ENCODE measurements around the gene SMIM22. TPM values are rescaled to one million over a fixed set of nuclear protein-coding genes. Genes with fewer than 3 reads are reported as not detected.

SMIM22 gene
- not detected in 5 replicates for total RNA-seq (2022; extraction: Qiagen RNA extraction)

GRCh38 chr16:4795181-4795827, at the start of gene SMIM22:
SMIM22 (plus strand) TSS chr16:4795369; CDS start chr16:4795735, 366 bp downstream.

GRCh38 chr16:4766875-4767628, 28.1 kb upstream of the SMIM22 start, which contains the start of gene ZNF500:
ZNF500 (minus strand) TSS chr16:4767162; CDS start chr16:4765978, 1,184 bp downstream.

GRCh38 chr16:4787627-4788482, 7.3 kb upstream of the SMIM22 start, which contains the start of gene SEPTIN12:
SEPTIN12 (minus strand) TSS chr16:4788345; CDS start chr16:4787645, 700 bp downstream.

GRCh38 chr16:4801962-4802658, 6.9 kb downstream of the SMIM22 start, which contains the start of gene ROGDI:
ROGDI (minus strand) TSS chr16:4802633; CDS start chr16:4802571, 62 bp downstream.

Other genes starting within 250 kb of the SMIM22 start
- 0.02 to 0.06 TPM (median 0.04 TPM) in 5 replicates for gene C16orf96, start 239.0 kb upstream of the SMIM22 start, total RNA-seq (2022; extraction: Qiagen RNA extraction)
- gene UBALD1, start 180.5 kb upstream of the SMIM22 start, total RNA-seq (2022; extraction: Qiagen RNA extraction) = 37.2 to 67.4 TPM (median 63.7 TPM) in 5 replicates
- gene MGRN1, start 170.5 kb upstream of the SMIM22 start, total RNA-seq (2022; extraction: Qiagen RNA extraction) = 38.6 to 45.5 TPM (median 45.1 TPM) in 5 replicates
- gene NUDT16L1, start 101.8 kb upstream of the SMIM22 start, total RNA-seq (2022; extraction: Qiagen RNA extraction) = 19.3 to 27.6 TPM (median 26.4 TPM) in 5 replicates
- gene ANKS3, start 61.1 kb upstream of the SMIM22 start, total RNA-seq (2022; extraction: Qiagen RNA extraction) = 24.5 to 28.4 TPM (median 25.3 TPM) in 5 replicates
- gene DNAAF8, start 60.8 kb upstream of the SMIM22 start, total RNA-seq (2022; extraction: Qiagen RNA extraction) = 0.87 to 1.6 TPM (median 1.3 TPM) in 5 replicates
- 7.8 to 9.5 TPM (median 8.5 TPM) in 5 replicates for gene ZNF500, start 28.2 kb upstream of the SMIM22 start, total RNA-seq (2022; extraction: Qiagen RNA extraction)
- 0.24 TPM in 1 of 5 replicates, not detected in the others for gene SEPTIN12, start 7.0 kb upstream of the SMIM22 start, total RNA-seq (2022; extraction: Qiagen RNA extraction)
- gene ROGDI, start 7.3 kb downstream of the SMIM22 start, total RNA-seq (2022; extraction: Qiagen RNA extraction) = 10.6 to 15.4 TPM (median 14.2 TPM) in 5 replicates
- 38.0 to 44.6 TPM (median 39.7 TPM) in 5 replicates for gene GLYR1, start 51.9 kb downstream of the SMIM22 start, total RNA-seq (2022; extraction: Qiagen RNA extraction)
- 25.8 to 27.0 TPM (median 26.5 TPM) in 5 replicates for gene UBN1, start 52.1 kb downstream of the SMIM22 start, total RNA-seq (2022; extraction: Qiagen RNA extraction)
- gene PPL, start 141.8 kb downstream of the SMIM22 start, total RNA-seq (2022; extraction: Qiagen RNA extraction) = 4.7 to 6.0 TPM (median 5.4 TPM) in 5 replicates
- 0.01 to 0.03 TPM (median 0.03 TPM) in 5 replicates for gene SEC14L5, start 163.0 kb downstream of the SMIM22 start, total RNA-seq (2022; extraction: Qiagen RNA extraction)
- 14.3 to 18.5 TPM (median 17.9 TPM) in 5 replicates for gene NAGPA, start 238.6 kb downstream of the SMIM22 start, total RNA-seq (2022; extraction: Qiagen RNA extraction)